Measurements from ENCODE around the gene RHOB. TPM values are rescaled to one million over a fixed set of nuclear protein-coding genes. Genes with fewer than 3 reads are reported as not detected.
"Not testable (repeated sequence)": the region's sequence is repeated elsewhere in the genome, so short reads cannot be mapped to it uniquely, and the experiment has no call there.

Gene RHOB
- total and polyA plus RNA-seq, 2 of the 13 experiments (the other 11 are each of a cell fraction or from before 2014, with no cell fraction given) = 192 to 268 TPM

- Histone ChIP-seq H2AFZ (ENCODE audit: low read length) (peak overlapping the region; percentile 56), H3K27ac (ENCODE audit: extremely low read length, insufficient read depth, low read length) (no peak overlapping the region), H3K4me3 (replicated peaks in 1 of 3; ENCODE audit: insufficient read depth in 1 of 3, low read depth in 2 of 3, low read length in 3 of 3) (no peak overlapping the region), H3K4me2 (ENCODE audit: low read depth, low read length) (peak overlapping the region; percentile 41), H4K20me1 (ENCODE audit: insufficient read depth, low read length) (no peaks in the 10 kb centered on the region), H3K4me1 (ENCODE audit: insufficient read depth, low read length) (peaks cover 87% of the 10 kb centered on the region), H3K27me3 (ENCODE audit: control insufficient read depth in 1 of 2, insufficient read depth in 2 of 2, low read length in 2 of 2) (peaks cover 0 to 6% of the 10 kb centered on the region in 2 experiments; a peak in 1 of 5 replicates), H3K36me3 (replicated peaks in 1 of 2; ENCODE audit: control insufficient read depth in 1 of 2, insufficient read depth in 2 of 2, low read length in 2 of 2) (no peaks in the 10 kb centered on the region), H3K9ac (ENCODE audit: insufficient read depth, low read depth, low read length) (no peak overlapping the region), H3K9me3 (ENCODE audit: low read length) (no peaks in the 10 kb centered on the region), H3K79me2 (ENCODE audit: insufficient read depth, low read length) (no peaks in the 10 kb centered on the region)
- DNase-seq (ENCODE audit: low spot score) (no peak), FAIRE-seq (no peak), ATAC-seq (no peak)
- intact Hi-C loops (cut with micrococcal nuclease; ENCODE audit: unreplicated experiment) = no loop called here
- in situ Hi-C loops (cut with HindIII; ENCODE audit: extremely low pct_ligation_motif_present, low pct_unique_long_range_greater_than_20kb) = no loop called here
- 19% methylated on average over 8 of the region's 8 CpGs for WGBS (ENCODE audit: low lambda C conversion rate)
- TF ChIP-seq SP2 (CRISPR knock-in tag; IDR thresholded peaks at IDR 0.05) = no peak
- TF ChIP-seq ZFY (CRISPR knock-in tag; IDR thresholded peaks at IDR 0.05) = peak; percentile 38; the same call in 1 of the 2 replicates
- TF ChIP-seq ZNF629 (CRISPR knock-in tag; conservative IDR thresholded peaks at IDR 0.05) = no peak
- TF ChIP-seq FOXP1 (IDR thresholded peaks at IDR 0.05) = no peak
- peak; percentile 34; the same call in 1 of the 2 replicates for TF ChIP-seq FOXP1 (CRISPR knock-in tag; IDR thresholded peaks at IDR 0.05)
- peak; percentile 46; the same call in 1 of the 2 replicates for TF ChIP-seq FOXA3 (CRISPR knock-in tag; IDR thresholded peaks at IDR 0.05)
- TF ChIP-seq, protein P1, sequence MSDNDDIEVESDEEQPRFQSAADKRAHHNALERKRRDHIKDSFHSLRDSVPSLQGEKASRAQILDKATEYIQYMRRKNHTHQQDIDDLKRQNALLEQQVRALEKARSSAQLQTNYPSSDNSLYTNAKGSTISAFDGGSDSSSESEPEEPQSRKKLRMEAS (IDR thresholded peaks at IDR 0.05) = peak; percentile 31; the same call in 1 of the 2 replicates
- TF ChIP-seq FOXK1 (CRISPR knock-in tag; IDR thresholded peaks at IDR 0.05; ENCODE audit: borderline replicate concordance, low read depth) = peak; percentile 8; the same call in 1 of the 2 replicates
- POLR2A ChIA-PET = interaction anchor here (1.0 to 6.5 kb wide), 2 partner anchors 14 to 18 kb away, joined by 3 to 185 read pairs; partner anchors contain the start of gene RHOB
- CTCF ChIA-PET (ENCODE audit: low intra/inter-chr PET ratio, low total read pairs) = no interaction called here
- no TSS peak for BruUV-seq (replicated peaks)
Observed at GRCh38 chr2:20434588-20435294, 12.1 kb upstream of the RHOB start.

- H3K79me2 ChIP-seq (ENCODE audit: insufficient read depth, low read length); H3K4me2 ChIP-seq (ENCODE audit: low read depth, low read length); DNase-seq (ENCODE audit: low spot score); H3K27ac ChIP-seq (ENCODE audit: extremely low read length, insufficient read depth, low read length); ATAC-seq; BruUV-seq (replicated peaks); H3K27me3 ChIP-seq (ENCODE audit: control insufficient read depth in 1 of 2, insufficient read depth in 2 of 2, low read length in 2 of 2); H4K20me1 ChIP-seq (ENCODE audit: insufficient read depth, low read length); in situ Hi-C loops (cut with HindIII; ENCODE audit: extremely low pct_ligation_motif_present, low pct_unique_long_range_greater_than_20kb); H3K9ac ChIP-seq (ENCODE audit: insufficient read depth, low read depth, low read length); H3K36me3 ChIP-seq (replicated peaks in 1 of 2; ENCODE audit: control insufficient read depth in 1 of 2, insufficient read depth in 2 of 2, low read length in 2 of 2); intact Hi-C loops (cut with micrococcal nuclease; ENCODE audit: unreplicated experiment); H3K9me3 ChIP-seq (ENCODE audit: low read length); H2AFZ ChIP-seq (ENCODE audit: low read length); CTCF ChIA-PET (ENCODE audit: low intra/inter-chr PET ratio, low total read pairs); FAIRE-seq; H3K4me3 ChIP-seq (replicated peaks in 1 of 3; ENCODE audit: insufficient read depth in 1 of 3, low read depth in 2 of 3, low read length in 3 of 3): not testable (repeated sequence)
- POLR2A ChIA-PET = interaction anchor here (5.6 to 6.5 kb wide), 2 partner anchors 13 to 15 kb away, joined by 95 to 185 read pairs; partner anchors contain the start of gene RHOB
- peaks cover 81% of the 10 kb centered on the region for H3K4me1 ChIP-seq (ENCODE audit: insufficient read depth, low read length)
- WGBS (ENCODE audit: low lambda C conversion rate) = 72% methylated on average over 9 of the region's 9 CpGs
Observed at GRCh38 chr2:20435456-20435855, 11.4 kb upstream of the RHOB start.
